GM21447 (cell line): ENCODE data around the gene RTF2.
"Not testable (repeated sequence)": the region's sequence is repeated elsewhere in the genome, so short reads cannot be mapped to it uniquely, and the experiment has no call there.

Experiments
- ATAC-seq: cut with Tn5 transposase; IDR thresholded peaks from one replicate; pipeline ENCODE4 v1.9.1; 2021; ENCODE audit not compliant: unreplicated experiment

RTF2 gene

DNA sequence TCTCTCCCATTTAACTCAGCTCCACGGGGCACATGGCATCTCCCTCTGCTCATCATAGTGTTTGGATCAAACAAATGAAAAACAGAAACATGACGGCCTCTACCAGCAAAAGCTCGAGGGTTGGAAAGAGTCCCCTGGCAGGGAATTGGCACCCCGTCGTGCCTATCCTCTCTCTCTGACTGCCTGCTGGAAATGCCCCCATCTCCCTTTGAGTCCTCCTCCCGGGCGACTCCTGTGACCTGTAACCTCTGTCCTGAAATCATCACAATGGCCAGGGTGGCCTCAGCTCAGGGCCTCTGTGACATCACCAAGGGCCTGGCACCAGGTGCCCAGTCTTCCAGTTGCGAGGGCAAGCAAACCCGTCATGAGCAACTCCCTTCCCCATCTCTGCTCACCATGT is 64.5 kb downstream of the RTF2 start, which contains the start of gene FAM209B:
FAM209B (plus strand) TSS at position 301 of the 400 bp plus-strand sequence; CDS start at position 397, 96 bp downstream.
- not testable (repeated sequence) for ATAC-seq

DNA sequence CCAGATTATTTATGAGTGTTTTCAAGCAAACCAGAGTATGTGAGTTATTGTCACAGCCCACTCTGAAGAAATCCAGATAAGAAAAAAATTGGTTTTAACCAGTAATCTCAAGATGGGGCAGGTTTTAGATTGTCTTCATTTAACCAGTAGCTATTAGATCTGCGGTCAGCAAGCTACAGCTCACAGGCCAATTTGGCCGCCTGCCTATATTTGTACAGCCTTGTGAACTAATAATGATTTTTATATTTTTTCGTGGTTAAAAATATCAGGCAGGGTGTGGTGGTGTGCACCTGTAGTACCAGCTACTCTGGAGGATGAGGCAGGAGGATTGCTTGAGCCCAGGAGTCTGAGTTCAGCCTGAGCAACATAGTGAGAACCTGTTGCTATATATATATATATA is 69.6 kb downstream of the RTF2 start:
- no peak for ATAC-seq

DNA sequence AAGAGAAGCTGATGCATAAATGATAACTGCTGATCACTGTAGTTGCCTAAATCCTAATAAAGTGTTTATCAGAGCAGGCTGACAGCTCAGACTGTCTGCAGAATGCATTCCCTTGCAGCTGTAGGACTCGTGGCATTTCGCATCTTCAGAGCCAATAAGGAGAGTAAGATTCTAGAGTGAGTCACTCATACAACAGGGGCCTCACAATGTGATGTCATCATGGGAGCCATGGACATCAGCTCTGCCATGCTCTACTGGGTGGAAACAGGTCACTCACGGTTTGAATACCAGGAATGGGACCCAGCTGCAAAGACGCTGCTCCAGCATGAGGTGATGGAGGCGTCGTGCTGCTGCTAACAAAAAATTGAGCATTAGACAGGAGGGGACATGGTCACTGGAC is 72.0 kb downstream of the RTF2 start:
- ATAC-seq, result no peak

DNA sequence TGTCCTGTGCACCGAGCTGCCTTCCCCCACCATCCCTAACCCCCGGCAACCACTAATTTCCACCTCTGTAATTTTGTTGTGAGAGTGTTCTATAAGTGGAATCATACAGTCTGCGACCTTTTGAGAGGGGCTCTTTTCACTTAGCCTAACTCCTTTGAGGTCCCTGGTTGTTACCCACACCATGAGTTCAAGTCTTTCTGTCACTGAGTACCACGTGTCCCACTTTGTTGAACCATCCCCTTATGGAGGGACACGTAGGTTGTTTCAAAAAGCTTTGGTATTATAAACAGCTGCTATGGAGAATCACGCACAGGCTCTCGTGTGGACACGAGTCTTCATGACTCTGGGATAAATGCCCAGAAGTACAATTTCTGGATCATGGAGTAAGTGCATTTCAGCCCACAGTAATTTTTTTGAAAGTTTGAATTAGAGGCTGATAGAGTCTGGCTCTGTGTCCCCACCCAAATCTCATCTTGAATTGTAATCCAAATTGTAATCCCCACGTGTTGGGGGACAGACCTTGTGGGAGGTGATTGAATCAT is 74.1 kb downstream of the RTF2 start:
- ATAC-seq, result no peak

DNA sequence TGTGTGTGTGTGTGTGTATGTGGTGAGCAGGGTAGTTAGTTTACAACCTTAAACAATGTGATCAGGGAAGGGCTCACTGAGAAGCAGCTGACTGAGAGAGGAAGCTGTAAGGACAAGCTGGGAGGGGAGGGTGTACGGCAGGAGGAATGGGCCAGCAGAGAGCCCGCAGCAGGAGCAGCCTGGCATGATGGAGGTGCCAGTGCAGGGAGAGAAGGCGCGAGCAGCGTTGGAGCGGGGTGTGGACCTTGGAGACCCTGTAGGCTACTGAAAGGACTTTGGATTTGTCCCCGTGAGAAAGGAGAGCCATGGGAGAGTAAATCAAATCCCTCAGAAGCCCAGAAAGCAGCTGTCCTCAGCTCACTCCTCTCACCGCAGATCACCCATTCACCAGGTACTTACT is 83.1 kb downstream of the RTF2 start:
- ATAC-seq, result no peak

DNA sequence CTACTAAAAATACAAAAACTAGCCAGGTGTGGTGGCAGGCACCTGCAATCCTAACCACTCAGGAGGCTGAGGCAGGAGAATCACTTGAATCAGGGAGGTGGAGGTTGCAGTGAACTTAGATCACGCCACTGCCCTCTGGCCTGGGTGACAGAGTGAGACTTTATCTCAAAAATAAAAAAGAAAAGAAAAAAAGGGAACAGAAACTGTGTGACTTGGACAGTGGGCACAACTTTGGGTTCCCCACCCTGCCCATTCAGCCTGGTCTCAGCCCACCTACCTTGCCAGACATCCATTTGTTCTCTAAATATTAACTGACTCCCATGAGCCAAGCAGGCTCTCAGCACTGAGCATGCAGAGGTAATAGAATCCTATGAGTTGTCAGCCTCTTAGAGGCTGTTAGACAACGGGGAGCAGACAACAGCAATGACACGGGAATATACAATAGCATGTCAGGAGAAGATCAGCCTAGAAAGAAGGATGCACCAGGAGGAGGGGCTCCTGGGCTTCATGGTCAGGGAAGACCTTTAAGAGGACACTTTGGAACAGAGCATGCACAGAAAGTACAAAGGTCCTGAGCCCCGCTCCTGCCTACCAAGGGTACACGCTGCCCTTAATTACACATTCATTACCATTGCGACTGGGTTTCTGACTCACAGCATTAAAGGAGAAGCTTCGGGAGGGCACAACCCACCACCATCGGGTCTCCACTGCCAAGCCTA is 84.6 kb downstream of the RTF2 start:
- peak; percentile 33 for ATAC-seq

DNA sequence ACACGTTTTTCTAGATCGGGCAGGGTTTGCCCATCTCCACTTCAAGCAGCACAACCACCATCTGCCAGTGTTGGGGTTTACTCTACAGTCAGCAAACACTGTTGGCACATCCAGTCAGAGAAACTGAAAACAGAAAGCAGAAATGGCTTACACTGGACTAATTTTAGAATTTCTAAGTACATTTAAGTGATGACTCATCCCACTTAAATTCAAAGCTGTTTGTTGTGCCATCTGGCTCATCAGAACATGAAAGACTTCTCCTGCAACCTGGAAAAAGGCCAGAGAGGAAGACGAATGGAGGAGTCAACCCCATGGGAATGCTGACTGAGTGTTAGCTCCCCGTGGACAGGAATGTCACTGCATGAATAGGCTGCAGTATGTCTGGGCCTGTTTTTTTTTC is 86.4 kb downstream of the RTF2 start:
- peak; percentile 86 for ATAC-seq

DNA sequence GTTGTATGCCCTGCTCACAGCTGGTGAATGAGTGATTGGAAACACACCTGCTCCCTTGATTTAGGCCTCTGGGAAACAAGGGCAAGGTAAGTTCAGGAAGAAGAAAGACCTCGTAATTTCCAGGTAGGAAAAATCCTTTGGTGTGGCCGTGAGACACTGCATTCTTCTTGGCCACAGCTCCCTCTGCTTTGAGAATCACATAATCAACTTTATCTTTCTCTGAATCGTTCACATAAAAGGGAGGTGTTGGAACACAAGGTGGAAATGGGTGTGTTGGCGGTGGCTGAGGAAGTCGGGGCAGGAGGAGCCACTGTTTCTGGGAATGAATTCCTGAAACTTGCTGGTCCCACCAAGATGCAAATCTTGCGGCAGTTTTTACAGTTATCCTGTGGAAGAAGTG is 90.5 kb downstream of the RTF2 start:
- no peak for ATAC-seq

DNA sequence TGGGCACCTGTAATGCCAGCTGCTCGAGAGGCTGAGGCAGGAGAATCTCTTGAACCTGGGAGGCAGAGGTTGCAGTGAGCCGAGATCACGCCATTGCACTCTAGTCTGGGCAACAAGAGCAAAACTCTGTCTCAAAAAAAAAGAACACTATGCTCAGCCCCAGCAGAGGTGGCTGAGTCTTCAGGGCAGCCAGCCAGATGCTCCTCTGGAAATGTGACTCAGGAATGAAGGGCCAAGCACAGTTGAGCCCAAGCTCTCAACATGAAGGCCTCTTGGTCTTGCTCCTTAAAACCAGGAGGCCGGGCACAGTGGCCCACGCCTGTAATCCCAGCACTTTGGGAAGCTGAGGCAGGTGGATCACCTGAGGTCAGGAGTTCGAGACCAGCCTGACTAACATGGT is 96.1 kb downstream of the RTF2 start:
- ATAC-seq, result not testable (repeated sequence)

DNA sequence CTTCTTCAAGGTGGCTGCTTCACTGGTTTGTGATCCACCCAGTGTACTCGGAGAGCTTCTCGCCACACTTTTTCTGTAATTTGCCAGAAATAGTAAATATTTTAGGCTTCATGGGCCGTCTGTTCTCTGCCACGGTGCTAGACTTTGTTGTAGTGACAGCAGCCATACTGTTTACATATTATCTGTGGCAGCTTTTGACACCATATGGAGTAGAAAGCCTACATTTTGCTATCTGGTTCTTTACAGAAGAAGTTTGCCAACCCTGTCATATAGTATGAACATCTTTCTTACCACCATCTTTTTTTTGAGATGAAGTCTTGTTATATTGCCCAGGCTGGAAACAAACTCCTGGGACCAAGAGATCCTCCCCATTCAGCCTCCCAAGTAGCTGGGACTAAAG is 97.1 kb downstream of the RTF2 start:
- no peak for ATAC-seq

DNA sequence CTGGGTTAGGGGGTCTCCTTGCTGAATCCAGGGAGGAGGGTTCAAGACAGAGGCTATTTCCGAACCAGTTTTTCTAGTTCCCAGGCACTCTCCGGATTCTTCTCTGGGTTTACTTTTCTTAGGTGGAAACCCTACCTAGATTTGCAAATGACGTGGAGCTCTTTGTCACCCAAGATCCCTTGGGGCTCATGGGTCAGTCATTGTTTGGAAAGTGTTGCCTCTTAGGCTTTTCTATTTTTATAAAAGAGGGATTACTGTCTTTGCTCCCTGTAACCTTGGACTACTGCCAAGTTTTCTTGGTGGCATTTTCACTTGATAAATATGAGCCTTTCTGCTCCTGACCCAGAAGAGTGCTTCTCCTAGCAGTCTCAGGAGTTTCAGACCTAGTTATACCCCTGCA is 98.2 kb downstream of the RTF2 start:
- no peak for ATAC-seq
